ENCODE measurements around the gene SLC9A7. TPM values are rescaled to one million over a fixed set of nuclear protein-coding genes. Genes with fewer than 3 reads are reported as not detected.

Gene SLC9A7
- total RNA-seq, 1 donor from 2014 or later: 8.9 TPM

DNA sequence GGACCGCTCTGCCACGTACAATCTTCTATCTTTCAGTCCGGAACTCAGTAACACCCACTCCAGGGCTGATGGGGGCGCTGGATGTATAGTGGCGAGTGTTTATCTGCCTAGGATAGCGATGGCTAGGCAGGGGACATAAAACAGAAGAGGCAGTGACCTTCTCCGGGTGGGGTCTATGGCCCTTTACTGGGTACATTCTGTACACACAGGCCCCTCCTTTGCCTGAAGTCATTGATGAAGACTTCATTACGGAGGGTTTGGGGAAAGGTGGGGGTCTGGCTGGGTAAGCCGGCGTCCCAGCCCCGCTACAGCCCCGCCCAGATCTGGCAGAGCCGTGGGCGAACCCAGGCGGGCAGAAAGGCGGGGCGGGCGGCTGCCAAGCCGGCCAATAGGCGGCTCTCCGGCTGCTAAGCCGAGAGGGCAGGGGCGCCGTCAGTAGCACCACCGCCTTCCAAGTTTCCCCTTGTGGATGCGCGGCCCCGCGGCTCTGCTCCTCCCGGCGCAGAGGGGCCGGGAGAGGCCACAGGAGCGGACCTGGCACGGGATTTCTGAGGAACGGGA, 185.5 kb downstream of the SLC9A7 start, which contains the start of gene CHST7:
TSS of gene CHST7 (plus strand) at position 435 of the 561 bp plus-strand sequence. CDS start 167 bp downstream, outside the sequence.
- peak; percentile 55 for DNase-seq (ENCODE audit: low spot score)

GRCh38 chrX:46572340-46572936, 186.5 kb downstream of the SLC9A7 start:
- no peak for DNase-seq (ENCODE audit: low spot score)

DNA sequence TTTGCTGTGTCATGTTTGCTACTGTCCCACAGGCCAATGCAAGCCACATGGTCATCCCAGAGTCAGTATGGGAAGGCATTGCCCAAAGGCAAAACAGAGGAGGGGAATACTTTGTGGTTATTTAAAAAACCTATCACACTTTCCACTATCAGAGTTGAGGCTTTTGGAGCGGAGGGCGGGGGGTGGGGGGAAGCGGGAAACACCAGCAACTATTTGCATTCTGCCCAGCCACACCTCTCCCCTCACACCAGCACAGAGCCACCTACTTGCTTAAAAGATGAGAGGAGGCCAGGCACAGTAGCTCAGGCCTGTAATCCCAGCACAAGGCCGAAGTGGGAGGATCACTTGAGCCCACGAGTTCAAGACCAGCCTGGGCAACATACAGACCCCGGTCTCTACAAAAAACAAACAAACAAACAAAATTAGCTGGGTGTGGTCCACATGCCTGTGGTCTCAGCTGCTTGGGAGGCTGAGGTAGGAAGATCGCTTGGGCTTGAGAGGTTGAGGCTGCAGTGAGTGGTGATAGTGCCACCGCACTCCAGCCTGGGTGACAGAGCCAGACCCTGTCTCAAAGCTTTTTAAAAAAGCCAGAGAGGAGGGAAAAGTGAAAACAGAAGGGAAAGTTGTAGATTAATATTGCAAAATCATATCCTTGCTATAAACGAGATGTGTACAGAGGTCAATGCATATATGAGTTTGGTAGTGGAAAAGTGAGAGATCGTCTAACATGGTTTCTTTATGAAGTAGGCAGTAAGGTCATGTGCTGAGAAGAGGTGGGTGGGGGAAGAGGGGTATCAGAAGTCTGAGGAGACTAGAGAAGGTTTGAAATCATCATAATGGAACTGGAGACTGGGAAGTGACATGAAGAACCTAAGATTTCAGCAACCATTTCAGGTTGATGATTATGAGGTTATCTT, 187.2 kb downstream of the SLC9A7 start:
- no peak for DNase-seq (ENCODE audit: low spot score)

GRCh38 chrX:46569621-46570020, 189.3 kb downstream of the SLC9A7 start:
- no peak for DNase-seq (ENCODE audit: low spot score)

DNA sequence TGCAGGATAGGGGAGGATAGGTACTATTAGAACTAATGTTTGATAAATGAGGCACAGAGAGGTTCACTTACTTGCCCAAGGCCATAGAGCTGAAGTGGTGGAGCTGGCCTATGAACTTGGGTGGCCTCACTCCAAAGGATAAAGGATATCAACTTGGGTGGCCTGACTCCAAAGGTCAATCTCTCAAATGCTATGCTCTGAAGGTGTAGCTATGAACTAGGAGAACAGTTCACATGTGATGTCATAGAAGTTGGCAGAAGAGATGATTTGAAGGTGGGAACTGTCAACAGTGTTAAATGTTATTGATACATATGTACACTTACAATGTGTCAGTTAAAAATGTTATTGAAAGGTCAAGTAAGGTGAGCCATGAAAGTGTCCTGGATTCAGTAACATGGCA, 191.5 kb downstream of the SLC9A7 start:
- no peak for DNase-seq (ENCODE audit: low spot score)

DNA sequence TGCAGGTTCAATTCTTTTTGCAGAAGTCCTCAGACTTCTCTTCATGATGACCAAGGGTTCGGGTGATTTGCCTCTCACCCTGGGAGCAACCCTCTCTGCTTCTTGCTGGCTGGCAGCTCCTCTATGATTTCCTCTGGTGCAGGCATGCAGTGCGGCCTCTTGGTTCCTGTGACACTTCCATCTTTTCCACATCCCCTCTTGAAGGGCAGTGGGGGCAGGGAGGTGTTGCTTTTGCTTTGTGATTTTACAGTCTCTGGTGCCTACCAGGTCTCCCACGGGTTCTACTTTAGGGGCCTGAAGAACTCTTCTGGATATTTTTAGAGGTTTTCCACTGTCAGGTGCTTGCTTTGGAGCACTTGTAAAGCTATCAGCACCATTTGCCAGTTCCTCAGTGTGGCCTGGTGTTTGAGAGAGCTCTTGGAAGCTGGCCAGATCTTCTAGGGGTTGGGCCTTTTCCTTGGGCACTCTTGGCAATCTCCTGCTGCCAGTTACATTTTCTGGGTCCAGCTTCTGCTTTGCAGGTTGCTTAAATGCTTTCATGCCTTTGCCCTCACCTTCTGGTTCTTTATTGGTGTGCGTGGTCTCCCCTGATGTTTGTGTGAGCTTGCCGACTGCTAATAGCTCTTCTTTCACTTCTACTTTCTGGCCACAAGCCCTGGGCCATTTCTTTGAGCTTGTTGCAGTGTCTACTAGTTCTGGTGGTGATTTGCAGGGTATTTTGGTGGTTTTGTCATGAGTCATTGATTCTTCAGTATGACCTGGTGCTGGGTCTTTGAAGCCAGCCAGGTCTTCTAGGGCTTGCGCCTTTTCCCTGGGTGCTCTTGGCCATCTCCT, 196.9 kb downstream of the SLC9A7 start:
- DNase-seq (ENCODE audit: low spot score): no peak

- no peak for DNase-seq (ENCODE audit: low spot score)
Observed at GRCh38 chrX:46559062-46559461, 199.9 kb downstream of the SLC9A7 start.

DNA sequence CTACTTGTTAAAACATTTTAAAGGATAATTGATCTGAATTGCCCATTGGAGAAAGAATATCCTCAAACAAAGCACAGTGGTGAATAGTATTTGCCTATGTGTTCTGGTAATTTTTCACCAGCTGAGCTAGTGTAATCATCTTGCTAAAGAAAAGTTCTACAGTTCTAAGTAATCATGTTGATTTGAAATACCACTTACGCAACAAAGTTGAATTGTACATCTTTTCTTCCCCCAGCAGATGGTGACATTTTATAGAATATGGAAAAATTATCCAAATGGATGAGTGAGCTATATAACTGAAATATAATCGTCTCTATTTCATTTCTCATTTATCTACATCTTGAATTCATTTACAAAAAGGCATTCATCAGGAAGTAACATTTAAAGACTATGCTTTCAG, 204.0 kb downstream of the SLC9A7 start:
- no peak for DNase-seq (ENCODE audit: low spot score)

- no peak for DNase-seq (ENCODE audit: low spot score)
Observed at GRCh38 chrX:46553935-46554334, 205.0 kb downstream of the SLC9A7 start.

- no peak for DNase-seq (ENCODE audit: low spot score)
Observed at GRCh38 chrX:46551494-46552128, 207.3 kb downstream of the SLC9A7 start.

GRCh38 chrX:46549914-46550313, 209.0 kb downstream of the SLC9A7 start:
- DNase-seq (ENCODE audit: low spot score): no peak

Other genes with a start within 250 kb of the SLC9A7 start
- gene ZNF674, start 213.7 kb downstream of the SLC9A7 start, total RNA-seq: 8.5 TPM
- gene CHST7, start 185.4 kb downstream of the SLC9A7 start, total RNA-seq: 7.8 TPM
- gene RP2, start 77.9 kb upstream of the SLC9A7 start, total RNA-seq: 6.7 TPM
- 11.4 TPM for gene JADE3, start 153.3 kb upstream of the SLC9A7 start, total RNA-seq

Data from ureter (tissue), 1 donor.